Measurements from ENCODE around the gene UCK1. TPM values are rescaled to one million over a fixed set of nuclear protein-coding genes. Genes with fewer than 3 reads are reported as not detected.

Gene UCK1
- polyA plus RNA-seq, 1 donor (not counting 4 experiments of a cell fraction or from before 2014, with no cell fraction given): 15.4 TPM

DNA sequence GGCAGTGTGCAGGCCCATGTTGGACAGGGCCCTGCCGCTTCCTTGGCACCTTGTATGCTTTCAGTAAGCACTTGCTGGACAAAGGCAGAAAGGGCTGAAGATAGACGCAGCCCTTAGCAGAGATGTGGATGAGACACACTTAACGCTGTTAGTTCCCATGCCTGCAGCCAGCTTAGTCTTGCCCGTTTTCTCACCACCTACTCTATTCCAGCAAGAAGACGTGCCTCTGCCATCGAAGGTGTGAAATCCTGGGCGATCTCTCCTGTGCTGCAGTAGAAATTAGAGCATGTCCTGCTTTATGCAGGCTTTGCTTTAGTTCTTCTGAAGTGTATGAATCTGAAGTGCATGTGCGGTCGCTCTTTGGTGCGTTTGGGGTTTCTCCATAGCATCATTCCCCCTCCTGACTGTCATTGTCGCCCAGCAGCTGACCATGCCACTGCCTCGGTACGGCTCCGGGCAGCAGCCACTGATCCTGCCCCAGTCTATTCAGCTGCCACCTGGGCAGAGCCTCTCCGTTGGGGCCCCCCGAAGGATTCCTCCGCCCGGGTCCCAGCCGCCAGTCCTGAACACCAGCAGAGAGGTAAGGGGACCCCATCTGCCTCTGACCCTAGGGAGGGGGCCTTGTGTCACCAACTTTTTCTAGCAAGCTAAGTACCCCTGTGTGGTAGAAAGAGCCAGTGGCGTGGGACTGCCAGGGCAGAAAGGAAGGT lies 39.9 kb downstream of the UCK1 start:
- no peaks in the 10 kb centered on the region for H3K9me1 ChIP-seq (ENCODE audit: control insufficient read depth, extremely low read depth, insufficient read depth, low read length)
- dilution Hi-C loops (cut with MboI; ENCODE audit: extremely low pct_ligation_motif_present, low sequenced_read_pairs): no loop called here
- FAIRE-seq: no peak
- no peak overlapping the region for H2AFZ ChIP-seq (ENCODE audit: control insufficient read depth, low read length)
- H3K4me1 ChIP-seq (ENCODE audit: control insufficient read depth, extremely low read depth, insufficient read depth, low read length): no peaks in the 10 kb centered on the region
- no peak overlapping the region for H3K9ac ChIP-seq (ENCODE audit: control insufficient read depth, extremely low read depth, insufficient read depth, low read length)
- TF ChIP-seq, protein P1, sequence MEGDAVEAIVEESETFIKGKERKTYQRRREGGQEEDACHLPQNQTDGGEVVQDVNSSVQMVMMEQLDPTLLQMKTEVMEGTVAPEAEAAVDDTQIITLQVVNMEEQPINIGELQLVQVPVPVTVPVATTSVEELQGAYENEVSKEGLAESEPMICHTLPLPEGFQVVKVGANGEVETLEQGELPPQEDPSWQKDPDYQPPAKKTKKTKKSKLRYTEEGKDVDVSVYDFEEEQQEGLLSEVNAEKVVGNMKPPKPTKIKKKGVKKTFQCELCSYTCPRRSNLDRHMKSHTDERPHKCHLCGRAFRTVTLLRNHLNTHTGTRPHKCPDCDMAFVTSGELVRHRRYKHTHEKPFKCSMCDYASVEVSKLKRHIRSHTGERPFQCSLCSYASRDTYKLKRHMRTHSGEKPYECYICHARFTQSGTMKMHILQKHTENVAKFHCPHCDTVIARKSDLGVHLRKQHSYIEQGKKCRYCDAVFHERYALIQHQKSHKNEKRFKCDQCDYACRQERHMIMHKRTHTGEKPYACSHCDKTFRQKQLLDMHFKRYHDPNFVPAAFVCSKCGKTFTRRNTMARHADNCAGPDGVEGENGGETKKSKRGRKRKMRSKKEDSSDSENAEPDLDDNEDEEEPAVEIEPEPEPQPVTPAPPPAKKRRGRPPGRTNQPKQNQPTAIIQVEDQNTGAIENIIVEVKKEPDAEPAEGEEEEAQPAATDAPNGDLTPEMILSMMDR (optimal IDR thresholded peaks at IDR 0.05 in 1 of 3, IDR thresholded peaks at IDR 0.05 in 1 of 3, conservative IDR thresholded peaks at IDR 0.05 in 1 of 3; ENCODE audit: extremely low read depth in 1 of 3, insufficient read depth in 2 of 3, low read length in 3 of 3): no peak
- no peak for TF ChIP-seq EZH2 (IDR thresholded peaks at IDR 0.05; ENCODE audit: low read length)
- peaks cover 3% of the 10 kb centered on the region for H4K20me1 ChIP-seq (ENCODE audit: control insufficient read depth, extremely low read depth, insufficient read depth, low read length)
- no peak overlapping the region for H3K27ac ChIP-seq (ENCODE audit: control insufficient read depth, insufficient read depth, low read length)
- DNase-seq (ENCODE audit: low read depth, low spot score): no peak
- H3K79me2 ChIP-seq (ENCODE audit: control insufficient read depth, insufficient read depth, low read length): peaks cover 2% of the 10 kb centered on the region
- no peaks in the 10 kb centered on the region for H3K27me3 ChIP-seq (ENCODE audit: control insufficient read depth, extremely low read depth, insufficient read depth, low read length)
- H3K4me2 ChIP-seq (ENCODE audit: control insufficient read depth, extremely low read depth, insufficient read depth, low read depth, low read length): no peak overlapping the region
- no peaks in the 10 kb centered on the region for H3K9me3 ChIP-seq (ENCODE audit: control insufficient read depth, low read depth, low read length)
- H3K4me3 ChIP-seq (ENCODE audit: control insufficient read depth in 2 of 3, extremely low read depth in 1 of 3, insufficient read depth in 2 of 3, low read depth in 1 of 3, low read length in 3 of 3): no peak overlapping the region
- H3K36me3 ChIP-seq (ENCODE audit: control insufficient read depth in 2 of 2, extremely low read depth in 1 of 2, insufficient read depth in 2 of 2, low read length in 2 of 2): peaks cover 68 to 78% of the 10 kb centered on the region in 2 experiments

GRCh38 chr9:131490514-131490913 lies 40.5 kb downstream of the UCK1 start:
- no peak for DNase-seq (ENCODE audit: low read depth, low spot score)
- Histone ChIP-seq H3K79me2 (ENCODE audit: control insufficient read depth, insufficient read depth, low read length) (peaks cover 2% of the 10 kb centered on the region), H3K9ac (ENCODE audit: control insufficient read depth, extremely low read depth, insufficient read depth, low read length) (no peak overlapping the region), H3K4me3 (ENCODE audit: control insufficient read depth in 2 of 3, extremely low read depth in 1 of 3, insufficient read depth in 2 of 3, low read depth in 1 of 3, low read length in 3 of 3) (no peak overlapping the region), H4K20me1 (ENCODE audit: control insufficient read depth, extremely low read depth, insufficient read depth, low read length) (peaks cover 3% of the 10 kb centered on the region), H3K36me3 (ENCODE audit: control insufficient read depth in 2 of 2, extremely low read depth in 1 of 2, insufficient read depth in 2 of 2, low read length in 2 of 2) (peaks cover 69 to 78% of the 10 kb centered on the region in 2 experiments), H3K27ac (ENCODE audit: control insufficient read depth, insufficient read depth, low read length) (no peak overlapping the region), H3K27me3 (ENCODE audit: control insufficient read depth, extremely low read depth, insufficient read depth, low read length) (no peaks in the 10 kb centered on the region), H3K4me1 (ENCODE audit: control insufficient read depth, extremely low read depth, insufficient read depth, low read length) (no peaks in the 10 kb centered on the region), H3K9me1 (ENCODE audit: control insufficient read depth, extremely low read depth, insufficient read depth, low read length) (no peaks in the 10 kb centered on the region), H2AFZ (ENCODE audit: control insufficient read depth, low read length) (no peak overlapping the region), H3K9me3 (ENCODE audit: control insufficient read depth, low read depth, low read length) (no peaks in the 10 kb centered on the region), H3K4me2 (ENCODE audit: control insufficient read depth, extremely low read depth, insufficient read depth, low read depth, low read length) (no peak overlapping the region)
- FAIRE-seq: no peak
- dilution Hi-C loops (cut with MboI; ENCODE audit: extremely low pct_ligation_motif_present, low sequenced_read_pairs): no loop called here
- no peak for TF ChIP-seq EZH2 (IDR thresholded peaks at IDR 0.05; ENCODE audit: low read length)
- TF ChIP-seq, protein P1 (optimal IDR thresholded peaks at IDR 0.05 in 1 of 3, IDR thresholded peaks at IDR 0.05 in 1 of 3, conservative IDR thresholded peaks at IDR 0.05 in 1 of 3; ENCODE audit: extremely low read depth in 1 of 3, insufficient read depth in 2 of 3, low read length in 3 of 3): no peak

Data from keratinocyte (primary cell).